HG02885 (cell line): ENCODE data around the gene ADGRV1.

ENCODE experiments used
- ATAC-seq: cut with Tn5 transposase; IDR thresholded peaks from one replicate; pipeline ENCODE4 v1.9.1; 2021; ENCODE audit warnings: mild to moderate bottlenecking; ENCODE audit not compliant: unreplicated experiment, poor library complexity

The ADGRV1 gene

DNA sequence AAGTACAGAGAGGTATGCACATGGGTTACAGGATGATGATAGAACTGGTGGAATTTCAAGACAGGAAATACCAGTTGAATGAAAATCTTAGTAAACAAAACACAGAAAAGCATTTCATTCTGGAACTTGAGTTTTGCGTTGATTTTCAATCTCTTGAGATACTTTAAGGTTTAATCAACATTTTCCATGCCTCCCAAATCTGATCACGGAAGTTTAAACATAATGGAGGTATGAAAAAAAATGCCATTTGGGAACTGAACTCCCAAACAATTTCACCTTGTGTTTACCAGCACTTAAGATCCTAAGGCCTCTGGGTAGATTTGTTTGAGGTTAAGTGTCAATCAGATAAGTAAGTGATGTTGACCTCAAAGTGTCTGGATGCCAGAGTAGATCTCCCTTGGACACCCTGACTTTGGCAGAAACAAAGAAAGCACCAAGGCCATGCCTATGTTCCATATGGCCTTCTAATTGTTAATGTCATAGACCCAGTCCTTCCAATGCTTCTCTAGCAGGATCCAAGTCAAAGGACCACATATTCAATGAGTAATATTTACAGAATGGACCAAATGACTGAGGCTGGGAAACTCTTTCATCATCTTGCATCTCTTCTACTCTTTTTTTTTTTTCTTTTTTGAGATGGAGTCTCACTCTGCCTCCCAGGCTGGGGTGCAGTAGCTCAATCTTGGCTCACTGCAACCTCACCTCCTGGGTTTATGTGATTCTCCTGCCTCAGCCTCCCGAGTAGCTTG, 607.6 kb downstream of the ADGRV1 start:
- ATAC-seq, result no peak

GRCh38 chr5:91168859-91169258, 610.3 kb downstream of the ADGRV1 start:
- no peak for ATAC-seq

DNA sequence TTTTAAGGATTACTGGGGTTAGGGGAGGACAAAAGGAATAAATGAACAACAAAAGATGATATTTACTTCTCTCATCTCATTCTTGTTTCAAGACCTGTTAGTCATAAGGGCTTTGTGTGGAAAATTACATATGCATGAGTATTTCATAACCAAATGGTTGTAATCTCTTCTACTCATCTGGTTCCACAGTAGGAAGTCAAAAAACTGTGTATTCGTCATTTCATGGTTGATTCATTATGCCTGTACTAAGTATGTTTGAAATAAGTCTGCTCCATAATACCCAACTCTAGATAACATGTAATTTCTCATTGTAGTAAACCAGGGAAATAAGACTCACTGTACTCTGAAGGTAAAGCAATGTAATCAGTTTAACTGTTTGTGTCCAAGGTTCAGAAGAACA, 611.7 kb downstream of the ADGRV1 start:
- no peak for ATAC-seq

DNA sequence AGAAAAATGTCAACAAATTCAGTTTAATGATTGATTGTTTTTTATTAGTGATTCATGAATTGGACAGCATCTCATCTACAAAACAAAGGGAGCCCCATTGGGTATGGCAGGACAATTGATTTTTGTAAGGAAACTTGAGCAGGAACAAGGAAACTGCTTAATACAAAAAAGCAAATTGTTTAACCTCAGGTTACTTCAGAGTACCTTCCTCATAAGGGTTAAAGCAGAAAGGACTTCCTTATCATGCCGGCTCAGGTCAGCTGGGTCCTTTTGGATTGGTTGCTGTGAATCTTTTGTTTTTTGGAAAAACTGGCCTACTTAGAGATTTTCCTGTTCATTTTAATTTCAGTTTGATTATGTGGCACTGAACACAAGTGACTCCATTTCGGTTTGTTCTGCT, 612.7 kb downstream of the ADGRV1 start:
- ATAC-seq, result no peak

DNA sequence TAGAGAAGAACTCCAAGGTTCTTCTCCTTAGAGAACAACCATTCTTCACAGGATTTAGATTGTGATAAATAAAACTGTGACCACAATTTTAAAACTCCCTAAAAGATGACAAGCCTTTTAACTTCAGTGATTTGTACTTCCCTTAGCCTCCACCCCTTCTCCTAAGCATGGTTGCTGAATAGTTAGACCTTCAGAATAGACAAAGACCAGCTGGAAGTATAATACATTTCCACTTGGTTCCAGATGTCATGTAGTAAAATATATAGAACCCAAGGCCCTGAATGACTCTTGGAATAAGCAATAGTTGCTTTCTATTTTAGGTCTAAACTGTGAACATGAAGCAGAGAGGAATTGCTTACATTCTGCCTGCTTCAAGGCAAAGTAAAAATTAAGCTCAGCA, 615.8 kb downstream of the ADGRV1 start:
- ATAC-seq, result no peak

- ATAC-seq, result no peak
These were observed 617.1 kb downstream of the ADGRV1 start for GRCh38 chr5:91175708-91176107.

GRCh38 chr5:91176288-91177016, 617.9 kb downstream of the ADGRV1 start:
- ATAC-seq, result no peak

DNA sequence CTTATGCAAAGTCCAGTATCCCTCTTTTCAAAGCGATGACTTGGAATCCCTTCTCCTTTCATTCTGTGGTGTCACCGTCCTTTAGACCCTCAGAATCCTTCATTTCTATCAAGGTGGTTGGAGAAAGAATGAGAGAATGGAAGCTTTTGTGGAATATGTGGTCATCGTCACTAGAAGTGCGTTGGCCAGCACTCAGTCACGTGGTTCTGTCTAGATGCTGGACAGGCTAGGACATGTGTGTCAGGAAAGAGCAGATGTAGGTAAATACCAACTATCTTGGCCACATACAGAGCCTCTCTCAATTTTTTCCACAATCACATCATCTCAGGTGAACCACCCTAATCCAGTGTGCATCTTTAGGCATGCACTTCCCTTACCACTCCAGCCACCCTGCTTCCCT, 618.5 kb downstream of the ADGRV1 start:
- ATAC-seq, result no peak

GRCh38 chr5:91177639-91178038, 619.0 kb downstream of the ADGRV1 start:
- ATAC-seq, result no peak

GRCh38 chr5:91178461-91178860, 619.9 kb downstream of the ADGRV1 start:
- ATAC-seq, result no peak

DNA sequence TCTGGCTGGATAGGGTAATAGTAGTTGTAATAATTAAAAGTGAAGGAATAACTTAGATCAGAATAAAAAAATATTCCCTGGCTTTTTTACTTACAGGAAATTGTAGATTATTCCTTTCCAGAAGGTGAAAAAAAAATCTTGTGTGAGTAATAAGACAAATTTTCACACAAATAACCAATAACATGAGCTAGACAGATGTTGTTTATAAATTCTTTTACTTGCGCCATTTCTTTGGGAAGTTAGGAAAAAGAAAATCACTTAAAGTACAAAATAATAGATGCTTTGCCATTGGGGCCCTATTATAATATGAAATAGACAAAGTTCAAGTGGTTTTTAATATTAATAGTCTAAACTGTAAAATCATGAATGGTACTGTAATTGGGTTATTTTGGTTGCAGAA, 620.4 kb downstream of the ADGRV1 start:
- ATAC-seq, result no peak

GRCh38 chr5:91180506-91180905, 621.9 kb downstream of the ADGRV1 start:
- ATAC-seq, result no peak

DNA sequence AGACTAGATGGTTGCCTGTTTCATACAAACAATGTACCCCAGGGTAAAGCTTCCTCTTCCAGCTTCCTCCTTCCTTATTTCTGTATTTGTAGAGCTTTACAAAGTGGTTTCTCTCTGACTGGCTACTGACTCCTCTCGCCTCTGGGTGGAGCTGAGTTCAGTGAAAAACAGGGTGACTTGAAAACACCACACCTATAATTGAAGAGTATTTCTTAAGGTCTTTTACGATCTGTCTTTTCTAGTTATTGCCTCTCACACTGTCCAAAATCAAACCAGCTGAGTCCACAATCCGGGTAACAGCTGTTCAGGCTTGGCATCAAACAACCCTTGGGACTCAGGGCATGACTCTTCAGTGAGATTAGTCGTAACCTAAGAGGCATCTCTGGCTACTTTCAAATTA, 624.2 kb downstream of the ADGRV1 start:
- peak; percentile 87 for ATAC-seq

- no peak for ATAC-seq
These were observed 625.1 kb downstream of the ADGRV1 start for GRCh38 chr5:91183743-91184142.

GRCh38 chr5:91186101-91186500, 627.5 kb downstream of the ADGRV1 start:
- no peak for ATAC-seq

- no peak for ATAC-seq
These were observed 628.4 kb downstream of the ADGRV1 start for GRCh38 chr5:91187032-91187431.

GRCh38 chr5:91188755-91189154, 630.2 kb downstream of the ADGRV1 start:
- no peak for ATAC-seq

- peak; percentile 73 for ATAC-seq
These were observed 631.1 kb downstream of the ADGRV1 start for GRCh38 chr5:91189480-91190313.

DNA sequence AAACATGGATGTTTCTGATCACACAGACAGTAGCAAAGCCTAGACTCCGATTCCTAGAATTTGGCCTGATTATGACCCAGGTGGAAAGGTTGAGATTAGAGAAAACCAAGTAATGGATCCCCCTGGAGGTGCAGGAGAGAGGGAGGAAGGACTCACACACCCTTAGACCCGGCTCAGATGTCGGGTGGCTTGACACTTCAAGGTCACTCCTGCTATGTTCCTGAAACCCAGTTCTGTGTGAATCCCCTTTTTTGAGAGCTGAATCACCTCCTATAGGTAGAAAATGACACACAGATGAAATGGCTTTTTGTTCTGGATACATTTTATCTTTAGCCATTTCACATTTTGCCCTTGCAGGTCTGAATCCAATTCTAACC, 631.7 kb downstream of the ADGRV1 start:
- no peak for ATAC-seq

GRCh38 chr5:91194824-91195381, 636.3 kb downstream of the ADGRV1 start:
- ATAC-seq, result no peak

GRCh38 chr5:91200692-91201091, 642.1 kb downstream of the ADGRV1 start:
- ATAC-seq, result no peak
